Activated T-helper 17 cell treated with anti-CD3 and anti-CD28 coated beads, Interleukin-2, amount 50 U/mL, for 72 hours (primary cell): ENCODE measurements around the gene HPCAL1. TPM values are rescaled to one million over a fixed set of nuclear protein-coding genes. Genes with fewer than 3 reads are reported as not detected.

Source experiments
- ATAC-seq: fragments of 150-1000 bp; cut with Tn5 transposase; replicated peaks from 2 replicates; pipeline ENCODE4 v1.10.0; 2021; ENCODE audit warnings: mild to moderate bottlenecking, moderate library complexity
- H3K27ac Mint-ChIP-seq: one replicate; pipeline ENCODE4 v1.8.0; 2022; ENCODE audit warnings: mixed read lengths
- H3K27me3 Mint-ChIP-seq: one replicate; pipeline ENCODE4 v1.8.0; 2022; ENCODE audit warnings: mixed read lengths
- H3K36me3 Mint-ChIP-seq: one replicate; pipeline ENCODE4 v1.8.0; 2022; ENCODE audit warnings: low read depth, mild to moderate bottlenecking, mixed read lengths
- H3K4me1 Mint-ChIP-seq: one replicate; pipeline ENCODE4 v1.8.0; 2022; ENCODE audit warnings: mixed read lengths
- H3K4me3 Mint-ChIP-seq: one replicate; pipeline ENCODE4 v1.8.0; 2022; ENCODE audit warnings: mild to moderate bottlenecking, mixed read lengths
- H3K9me3 Mint-ChIP-seq: one replicate; pipeline ENCODE4 v1.8.0; 2022; ENCODE audit warnings: mixed read lengths
- total RNA-seq, 2 donors: library from RNA; stranded (reverse); gene quantifications; one replicate each; pipeline ENCODE4 v1.2.3, GENCODE V29; 2022

HPCAL1 gene
- total RNA-seq, 2 donors from 2014 or later: 57.9 to 139 TPM

DNA sequence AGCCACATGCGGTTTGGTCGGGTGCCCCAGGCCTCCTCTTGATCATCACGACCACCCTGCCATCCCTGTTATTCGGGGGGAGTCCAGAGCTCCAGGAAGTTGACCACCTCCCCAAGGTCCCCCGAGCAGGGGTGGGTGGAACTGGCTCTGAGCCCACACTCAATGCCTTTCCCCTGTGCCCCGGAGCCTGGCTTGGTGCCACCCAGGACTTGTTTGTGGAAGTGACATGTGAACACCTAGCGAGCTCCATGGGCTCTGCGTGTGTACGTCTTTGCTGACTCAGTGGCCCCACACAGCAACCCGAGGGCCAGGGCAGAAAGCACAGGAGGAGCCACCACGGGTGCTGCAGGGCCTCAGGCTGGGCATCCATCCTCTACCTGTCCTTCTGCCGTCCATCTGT, 112.9 kb downstream of the HPCAL1 start:
- no peaks in the 10 kb centered on the region for H3K27me3 Mint-ChIP-seq
- no peak overlapping the region for H3K4me3 Mint-ChIP-seq

DNA sequence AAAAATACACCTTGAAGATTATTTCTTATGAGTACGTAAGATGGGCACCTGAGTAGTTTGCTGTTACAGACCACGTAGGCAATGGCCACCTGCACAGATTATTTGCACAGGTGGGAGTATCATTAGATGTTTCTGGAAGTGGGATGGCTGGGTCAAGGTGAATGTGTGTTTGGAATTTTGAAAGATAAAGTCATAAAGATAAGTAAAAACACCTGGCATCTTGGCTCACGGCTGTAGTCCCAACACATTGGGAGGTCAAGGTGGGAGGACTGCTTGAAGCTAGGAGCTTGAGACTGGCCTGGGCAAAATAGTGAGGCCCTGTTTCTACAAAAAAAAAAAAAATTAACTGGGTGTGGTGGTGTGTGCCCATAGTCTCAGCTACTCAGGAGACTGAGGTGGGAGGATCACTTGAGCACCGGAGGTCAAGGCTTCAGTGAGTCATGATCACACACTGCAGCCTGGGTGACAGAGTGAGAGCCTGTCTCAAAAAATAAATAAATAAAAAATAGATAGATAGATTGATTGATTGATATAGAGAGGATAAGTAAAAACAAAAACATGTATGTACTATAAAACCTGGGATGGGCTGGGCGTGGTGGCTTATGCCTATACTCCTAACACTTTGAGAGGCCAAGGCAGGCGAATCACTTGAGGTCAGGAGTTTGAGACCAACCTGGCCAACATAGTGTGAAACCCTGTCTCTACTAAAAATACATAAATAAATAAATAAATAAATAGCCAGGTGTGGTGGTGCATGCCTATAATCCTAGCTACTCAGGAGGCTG, 115.0 kb downstream of the HPCAL1 start:
- Mint-ChIP-seq H3K36me3 (peaks cover 54% of the 10 kb centered on the region), H3K27ac (no peak overlapping the region), H3K27me3 (no peaks in the 10 kb centered on the region), H3K4me3 (no peak overlapping the region), H3K4me1 (peaks cover 2% of the 10 kb centered on the region), H3K9me3 (no peaks in the 10 kb centered on the region)
- no peak for ATAC-seq

More for the DNA sequence above, 112.9 kb downstream of the HPCAL1 start:
- Mint-ChIP-seq H3K9me3 (no peaks in the 10 kb centered on the region), H3K27ac (no peak overlapping the region), H3K36me3 (peaks cover 47% of the 10 kb centered on the region), H3K4me1 (peaks cover 6% of the 10 kb centered on the region)
- ATAC-seq: no peak

DNA sequence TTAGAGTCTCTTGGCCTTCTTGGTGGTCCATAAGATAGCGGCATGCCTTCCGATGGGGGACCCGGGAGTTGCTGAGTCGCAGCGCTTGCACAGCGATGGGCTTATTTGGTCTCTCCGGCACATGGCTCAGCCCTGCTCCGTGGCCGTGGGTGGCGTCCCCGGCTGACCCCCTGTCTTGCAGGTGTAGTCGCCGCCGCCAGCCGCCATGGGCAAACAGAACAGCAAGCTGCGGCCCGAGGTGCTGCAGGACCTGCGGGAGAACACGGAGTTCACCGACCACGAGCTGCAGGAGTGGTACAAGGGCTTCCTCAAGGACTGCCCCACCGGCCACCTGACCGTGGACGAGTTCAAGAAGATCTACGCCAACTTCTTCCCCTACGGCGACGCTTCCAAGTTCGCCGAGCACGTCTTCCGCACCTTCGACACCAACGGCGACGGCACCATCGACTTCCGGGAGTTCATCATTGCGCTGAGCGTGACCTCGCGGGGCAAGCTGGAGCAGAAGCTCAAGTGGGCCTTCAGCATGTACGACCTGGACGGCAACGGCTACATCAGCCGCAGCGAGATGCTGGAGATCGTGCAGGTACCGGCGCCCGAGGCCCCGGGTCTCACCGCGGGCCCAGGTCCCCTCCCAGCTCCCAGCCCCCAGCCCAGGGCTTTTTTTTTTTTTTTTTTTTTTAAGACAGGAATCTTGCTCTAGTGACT, 117.0 kb downstream of the HPCAL1 start:
- H3K4me1 Mint-ChIP-seq: no peaks in the 10 kb centered on the region
- no peaks in the 10 kb centered on the region for H3K9me3 Mint-ChIP-seq
- ATAC-seq: no peak
- H3K27me3 Mint-ChIP-seq: no peaks in the 10 kb centered on the region
- peaks cover 70% of the 10 kb centered on the region for H3K36me3 Mint-ChIP-seq
- no peak overlapping the region for H3K27ac Mint-ChIP-seq
- no peak overlapping the region for H3K4me3 Mint-ChIP-seq

DNA sequence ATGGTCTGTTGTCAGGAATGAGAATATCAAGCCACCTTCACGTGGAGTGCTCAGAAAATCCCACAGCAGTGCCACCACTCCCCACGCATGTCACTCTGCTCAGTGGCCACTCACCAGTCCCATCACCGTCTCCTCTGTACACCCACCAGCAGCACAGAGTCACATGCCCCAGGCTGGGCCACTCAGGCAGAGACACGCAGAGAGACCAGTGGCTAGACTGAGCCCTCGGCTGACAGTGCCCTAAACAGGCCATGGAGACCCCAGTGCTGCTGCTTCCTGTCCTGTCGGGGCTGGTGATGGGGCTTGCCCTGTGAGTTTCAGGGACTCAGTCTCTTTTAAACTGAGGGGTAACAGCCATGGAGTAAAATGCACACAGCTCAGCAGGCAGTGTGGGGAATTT, 119.5 kb downstream of the HPCAL1 start:
- no peaks in the 10 kb centered on the region for H3K27me3 Mint-ChIP-seq
- no peak overlapping the region for H3K27ac Mint-ChIP-seq

GRCh38 chr2:10422732-10423399, 120.2 kb downstream of the HPCAL1 start:
- Mint-ChIP-seq H3K27me3 (no peaks in the 10 kb centered on the region), H3K4me1 (no peaks in the 10 kb centered on the region), H3K27ac (no peak overlapping the region), H3K36me3 (peaks cover 86% of the 10 kb centered on the region), H3K9me3 (no peaks in the 10 kb centered on the region), H3K4me3 (no peak overlapping the region)
- no peak for ATAC-seq

More for the DNA sequence above, 119.5 kb downstream of the HPCAL1 start:
- Mint-ChIP-seq H3K4me1 (no peaks in the 10 kb centered on the region), H3K9me3 (no peaks in the 10 kb centered on the region), H3K36me3 (peaks cover 80% of the 10 kb centered on the region), H3K4me3 (no peak overlapping the region)
- ATAC-seq: no peak

- Mint-ChIP-seq H3K36me3 (peaks cover 84% of the 10 kb centered on the region), H3K27ac (no peak overlapping the region), H3K4me1 (no peaks in the 10 kb centered on the region), H3K9me3 (no peaks in the 10 kb centered on the region), H3K4me3 (no peak overlapping the region), H3K27me3 (no peaks in the 10 kb centered on the region)
- no peak for ATAC-seq
Measured at GRCh38 chr2:10423400-10423774, 120.7 kb downstream of the HPCAL1 start.

DNA sequence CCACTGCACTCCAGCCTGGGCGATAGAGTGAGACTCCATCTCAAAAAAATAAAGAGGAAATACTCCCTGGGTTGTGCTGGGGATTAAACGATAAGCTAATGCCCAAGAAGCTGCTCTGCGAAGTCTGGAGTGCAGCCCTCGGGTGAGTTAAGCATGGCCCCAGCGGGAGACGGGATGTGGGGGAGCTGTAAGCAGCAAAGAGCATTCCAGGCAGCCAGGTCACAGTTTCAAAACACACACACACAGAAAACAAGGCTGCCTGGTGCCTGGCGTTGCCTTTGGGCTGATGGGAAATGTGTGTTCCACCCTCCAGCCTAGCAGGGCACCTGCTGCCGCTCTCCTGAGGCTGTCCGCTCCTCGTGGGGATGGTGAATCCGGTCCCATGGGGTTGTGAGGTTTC, 121.3 kb downstream of the HPCAL1 start:
- Mint-ChIP-seq H3K4me3 (no peak overlapping the region), H3K27ac (no peak overlapping the region), H3K36me3 (peaks cover 77% of the 10 kb centered on the region), H3K27me3 (no peaks in the 10 kb centered on the region), H3K9me3 (no peaks in the 10 kb centered on the region), H3K4me1 (no peaks in the 10 kb centered on the region)
- ATAC-seq: no peak

DNA sequence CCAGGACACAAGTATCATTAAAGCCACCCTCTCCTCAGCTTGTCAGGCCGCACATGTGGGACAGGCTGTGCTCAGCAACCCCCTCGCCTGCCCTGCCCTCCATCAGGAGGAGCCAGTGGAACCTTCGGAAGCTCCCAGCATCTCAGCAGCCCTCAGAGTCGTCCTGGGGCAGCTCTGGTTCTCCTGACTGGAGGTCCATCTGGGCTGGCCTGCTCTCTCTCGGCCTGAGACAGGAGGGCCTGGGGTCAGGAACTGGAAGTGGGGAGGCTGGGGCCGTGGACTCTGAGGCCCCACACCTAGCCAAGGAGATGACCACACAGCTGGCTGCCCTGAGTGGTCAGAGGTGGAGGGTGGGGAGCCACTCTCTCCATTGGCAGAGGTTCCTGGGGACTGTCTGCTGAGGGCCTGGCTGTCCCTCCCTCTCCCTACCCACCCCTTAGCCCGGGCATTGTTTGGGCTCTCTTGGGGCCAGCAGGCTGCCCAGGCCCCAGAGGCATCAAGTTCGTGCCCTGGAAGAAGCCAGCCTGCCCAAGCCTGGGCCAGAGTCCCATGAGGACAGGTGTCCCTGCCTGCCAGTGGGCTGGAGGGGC, 122.3 kb downstream of the HPCAL1 start:
- Mint-ChIP-seq H3K36me3 (peaks cover 68% of the 10 kb centered on the region), H3K4me1 (no peaks in the 10 kb centered on the region), H3K27me3 (no peaks in the 10 kb centered on the region), H3K27ac (no peak overlapping the region), H3K9me3 (no peaks in the 10 kb centered on the region), H3K4me3 (no peak overlapping the region)
- peak; percentile 7 for ATAC-seq

- peaks cover 61% of the 10 kb centered on the region for H3K36me3 Mint-ChIP-seq
- H3K27me3 Mint-ChIP-seq: no peaks in the 10 kb centered on the region
- no peaks in the 10 kb centered on the region for H3K9me3 Mint-ChIP-seq
- peak; percentile 5 for ATAC-seq
- H3K27ac Mint-ChIP-seq: no peak overlapping the region
- H3K4me3 Mint-ChIP-seq: no peak overlapping the region
- H3K4me1 Mint-ChIP-seq: no peaks in the 10 kb centered on the region
Measured at GRCh38 chr2:10425699-10426098, 123.0 kb downstream of the HPCAL1 start.

DNA sequence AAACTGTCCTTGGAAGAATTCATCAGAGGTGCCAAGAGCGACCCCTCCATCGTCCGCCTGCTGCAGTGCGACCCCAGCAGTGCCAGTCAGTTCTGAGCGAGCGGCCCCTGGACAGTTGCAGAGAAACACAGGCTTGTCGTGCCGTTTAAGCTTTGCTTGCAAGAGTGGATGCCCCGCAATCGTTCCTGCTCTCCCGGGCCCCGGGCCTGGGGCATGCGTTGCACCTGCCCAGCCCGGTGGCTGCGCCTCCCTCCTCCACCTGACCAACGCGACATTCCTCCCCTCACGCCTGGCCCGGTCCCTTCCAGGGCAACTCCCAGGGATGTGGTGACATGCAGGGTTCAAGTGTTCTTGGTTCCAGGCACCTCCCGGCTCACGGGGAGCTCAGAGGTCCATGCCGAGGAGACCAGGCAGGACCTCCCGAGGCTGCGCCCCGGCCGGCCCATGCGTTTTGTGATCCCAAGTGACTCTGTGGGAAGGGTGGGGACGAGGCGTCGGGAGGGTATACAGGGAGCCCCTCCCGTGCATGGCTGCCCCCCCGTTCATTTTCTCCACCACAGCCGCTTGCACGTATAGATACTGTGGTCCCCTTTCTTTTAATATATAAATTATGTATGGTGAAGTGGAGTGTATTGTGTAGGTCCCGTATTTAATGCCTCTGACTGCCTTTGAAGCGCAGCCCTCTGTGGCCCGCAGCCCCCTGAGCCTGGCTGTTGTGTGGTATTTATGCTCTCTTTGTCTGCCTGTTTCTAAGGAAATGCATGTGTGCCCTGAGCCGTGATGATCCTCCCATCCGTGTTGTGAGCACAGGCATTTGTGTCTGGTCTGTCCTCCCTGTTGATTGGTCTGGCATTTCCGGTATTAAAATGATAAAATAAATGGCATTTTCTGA, 124.3 kb downstream of the HPCAL1 start:
- peak overlapping the region; percentile 59 for H3K27ac Mint-ChIP-seq
- H3K9me3 Mint-ChIP-seq: no peaks in the 10 kb centered on the region
- no peak overlapping the region for H3K4me3 Mint-ChIP-seq
- ATAC-seq: no peak
- no peaks in the 10 kb centered on the region for H3K27me3 Mint-ChIP-seq
- no peaks in the 10 kb centered on the region for H3K4me1 Mint-ChIP-seq
- peaks cover 48% of the 10 kb centered on the region for H3K36me3 Mint-ChIP-seq

DNA sequence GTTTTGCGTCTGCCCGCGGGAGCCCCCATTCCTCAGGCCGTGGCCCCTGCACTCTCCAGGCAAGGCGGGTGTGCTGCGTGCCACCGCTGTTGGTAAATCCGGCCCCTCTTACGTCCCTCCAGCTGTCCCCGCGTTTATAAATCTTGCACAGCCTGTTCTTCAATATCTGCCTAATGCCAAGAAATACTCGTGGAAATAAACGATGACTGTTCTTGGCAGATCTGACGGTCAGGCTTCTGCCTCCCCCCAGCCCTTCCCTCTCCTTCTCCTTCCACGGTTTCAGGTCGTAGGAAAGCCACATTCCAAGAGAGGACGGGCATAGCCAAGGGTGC, 124.9 kb downstream of the HPCAL1 start:
- Mint-ChIP-seq H3K9me3 (no peaks in the 10 kb centered on the region), H3K27ac (peak overlapping the region; percentile 59), H3K4me1 (no peaks in the 10 kb centered on the region), H3K4me3 (no peak overlapping the region), H3K27me3 (no peaks in the 10 kb centered on the region), H3K36me3 (peaks cover 42% of the 10 kb centered on the region)
- no peak for ATAC-seq

DNA sequence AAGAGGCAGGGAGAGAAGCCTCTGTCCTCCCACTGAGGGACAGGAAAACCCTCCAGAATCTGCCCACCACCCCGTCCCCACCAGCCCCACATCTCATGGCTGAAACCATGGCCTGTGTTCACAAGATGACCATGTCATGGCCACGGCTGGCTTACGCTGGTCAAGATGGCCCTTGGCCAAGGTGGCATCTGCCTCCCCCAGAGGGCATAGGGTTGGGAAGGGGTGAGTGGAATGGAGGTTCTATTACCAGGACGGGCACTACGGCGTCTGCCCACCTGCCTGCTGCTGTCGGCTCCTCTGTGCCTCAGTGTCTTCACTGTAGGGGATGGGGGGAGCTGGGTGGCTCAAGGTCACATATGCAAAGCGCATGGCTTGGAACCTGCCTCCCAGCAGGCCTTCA, 125.7 kb downstream of the HPCAL1 start:
- no peaks in the 10 kb centered on the region for H3K9me3 Mint-ChIP-seq
- peaks cover 4% of the 10 kb centered on the region for H3K4me1 Mint-ChIP-seq
- peaks cover 34% of the 10 kb centered on the region for H3K36me3 Mint-ChIP-seq
- no peak for ATAC-seq
- no peak overlapping the region for H3K4me3 Mint-ChIP-seq
- peaks cover 4% of the 10 kb centered on the region for H3K27me3 Mint-ChIP-seq
- H3K27ac Mint-ChIP-seq: peak overlapping the region; percentile 79

- no peaks in the 10 kb centered on the region for H3K9me3 Mint-ChIP-seq
- no peak overlapping the region for H3K4me3 Mint-ChIP-seq
- peaks cover 7% of the 10 kb centered on the region for H3K4me1 Mint-ChIP-seq
- H3K36me3 Mint-ChIP-seq: peaks cover 29% of the 10 kb centered on the region
- no peak for ATAC-seq
- peak overlapping the region; percentile 79 for H3K27ac Mint-ChIP-seq
- peaks cover 6% of the 10 kb centered on the region for H3K27me3 Mint-ChIP-seq
Measured at GRCh38 chr2:10428924-10429323, 126.2 kb downstream of the HPCAL1 start.
